Activated naive CD8-positive, alpha-beta T cell treated with anti-CD3 and anti-CD28 coated beads, Interleukin-2, amount 50 U/mL, for 24 hours (primary cell): ENCODE measurements around the gene TNFAIP1.

Experiments
- ATAC-seq: fragments of 150-1000 bp; cut with Tn5 transposase; one replicate; pipeline ENCODE4 v1.10.0; 2021
- DNase-seq: peaks from one replicate; pipeline ENCODE4 v3.0.0; 2021
- H3K27ac Mint-ChIP-seq: one replicate; pipeline ENCODE4 v1.8.0; 2021; ENCODE audit warnings: mild to moderate bottlenecking, mixed read lengths
- H3K27me3 Mint-ChIP-seq: one replicate; pipeline ENCODE4 v1.8.0; 2021; ENCODE audit warnings: mixed read lengths
- H3K36me3 Mint-ChIP-seq: one replicate; pipeline ENCODE4 v1.8.0; 2021; ENCODE audit warnings: low read depth, mixed read lengths
- H3K4me1 Mint-ChIP-seq: one replicate; pipeline ENCODE4 v1.8.0; 2021; ENCODE audit warnings: mixed read lengths
- H3K4me3 Mint-ChIP-seq: one replicate; pipeline ENCODE4 v1.8.0; 2021; ENCODE audit warnings: mild to moderate bottlenecking, moderate library complexity, mixed read lengths
- H3K9me3 Mint-ChIP-seq: one replicate; pipeline ENCODE4 v1.8.0; 2021; ENCODE audit warnings: mixed read lengths

Gene TNFAIP1

DNA sequence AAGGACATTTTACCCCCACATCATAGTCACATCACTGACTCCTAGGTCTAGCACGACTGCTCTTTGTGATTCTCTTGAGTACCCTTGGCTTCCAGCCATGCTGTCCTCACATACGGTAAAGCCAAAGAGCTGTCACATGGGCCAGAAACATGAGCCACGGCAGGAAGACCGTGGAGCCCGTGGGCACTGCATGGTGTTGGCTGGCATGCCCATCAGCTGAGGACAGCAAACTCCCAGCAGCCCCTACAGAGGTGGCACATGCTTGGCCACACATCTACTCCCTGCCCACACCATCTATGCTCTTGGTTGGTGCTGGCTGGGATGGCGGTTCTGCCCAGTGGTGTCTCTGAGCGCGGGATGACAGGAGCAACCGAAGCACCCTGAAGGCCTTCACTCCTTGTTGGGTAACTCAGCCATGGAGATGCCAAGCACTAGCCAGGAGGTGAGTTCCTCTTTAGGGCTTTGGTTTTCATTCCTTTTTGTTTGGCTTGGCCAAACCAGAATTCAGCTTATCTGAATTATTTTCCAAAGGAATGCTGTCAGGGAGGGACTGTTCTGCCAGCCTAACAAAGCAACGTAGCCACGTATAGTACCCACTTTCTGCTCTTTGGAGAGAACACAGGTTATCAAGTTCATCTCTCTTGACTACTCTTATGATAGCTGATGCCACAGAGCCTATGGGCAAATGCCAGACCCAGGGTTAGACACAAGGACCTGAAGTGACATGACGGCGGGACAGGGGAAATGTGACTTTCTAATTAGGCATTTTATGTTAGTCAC, 10.0 kb downstream of the TNFAIP1 start:
- H3K9me3 Mint-ChIP-seq = no peaks in the 10 kb centered on the region
- peaks cover 37% of the 10 kb centered on the region for H3K36me3 Mint-ChIP-seq
- no peak for ATAC-seq
- no peaks in the 10 kb centered on the region for H3K27me3 Mint-ChIP-seq
- no peak overlapping the region for H3K4me3 Mint-ChIP-seq
- no peak overlapping the region for H3K27ac Mint-ChIP-seq
- H3K4me1 Mint-ChIP-seq = no peaks in the 10 kb centered on the region
- DNase-seq = no peak

DNA sequence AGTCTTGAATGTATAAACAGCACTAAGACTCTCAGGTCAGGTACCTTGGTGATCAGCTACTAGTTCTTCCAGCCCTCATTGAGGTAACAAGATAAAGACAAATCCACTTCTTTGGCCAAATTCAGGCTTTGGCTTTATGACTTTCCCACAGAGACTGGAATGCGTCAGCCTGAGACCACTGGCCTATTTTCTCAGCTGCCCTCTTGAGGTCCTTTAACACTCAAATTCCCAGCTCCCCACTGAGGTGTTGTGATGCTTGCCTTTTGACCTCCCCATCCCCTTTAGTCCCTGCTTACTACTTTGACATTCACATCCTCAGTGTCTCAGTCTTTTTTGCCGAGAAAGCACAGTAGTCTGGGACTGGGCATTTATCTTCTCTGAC, 10.6 kb downstream of the TNFAIP1 start:
- peaks cover 37% of the 10 kb centered on the region for H3K36me3 Mint-ChIP-seq
- H3K9me3 Mint-ChIP-seq = no peaks in the 10 kb centered on the region
- H3K27ac Mint-ChIP-seq = no peak overlapping the region
- H3K4me1 Mint-ChIP-seq = no peaks in the 10 kb centered on the region
- H3K27me3 Mint-ChIP-seq = no peaks in the 10 kb centered on the region
- ATAC-seq (no peak), DNase-seq (no peak)
- H3K4me3 Mint-ChIP-seq = no peak overlapping the region

DNA sequence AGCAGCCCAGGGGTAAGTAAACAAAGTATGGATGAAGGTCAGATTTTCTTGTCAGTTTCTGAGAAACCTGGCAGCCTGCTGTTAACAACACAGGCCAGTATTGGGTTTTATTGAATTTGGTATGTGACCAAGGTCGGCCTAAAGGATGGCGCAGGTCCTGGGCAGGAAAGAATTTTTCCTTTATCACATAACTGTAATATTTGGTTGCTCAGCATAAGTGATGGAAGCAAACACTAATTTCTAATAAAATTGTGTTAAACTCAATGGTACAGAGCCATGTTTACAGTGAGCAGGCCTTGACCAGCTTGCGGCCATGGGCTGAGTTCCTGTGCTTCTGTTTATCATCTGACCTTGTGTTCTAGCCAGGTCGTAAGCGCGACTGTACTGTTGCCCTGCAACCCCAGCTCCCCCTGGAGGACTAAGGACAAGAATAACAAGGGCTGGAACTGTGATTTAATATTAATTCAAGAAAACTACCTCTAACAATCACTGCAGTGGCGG, 11.2 kb downstream of the TNFAIP1 start:
- DNase-seq (no peak), ATAC-seq (no peak)
- Mint-ChIP-seq H3K27me3 (no peaks in the 10 kb centered on the region), H3K9me3 (no peaks in the 10 kb centered on the region), H3K4me1 (no peaks in the 10 kb centered on the region), H3K4me3 (no peak overlapping the region), H3K36me3 (peaks cover 38% of the 10 kb centered on the region), H3K27ac (no peak overlapping the region)

DNA sequence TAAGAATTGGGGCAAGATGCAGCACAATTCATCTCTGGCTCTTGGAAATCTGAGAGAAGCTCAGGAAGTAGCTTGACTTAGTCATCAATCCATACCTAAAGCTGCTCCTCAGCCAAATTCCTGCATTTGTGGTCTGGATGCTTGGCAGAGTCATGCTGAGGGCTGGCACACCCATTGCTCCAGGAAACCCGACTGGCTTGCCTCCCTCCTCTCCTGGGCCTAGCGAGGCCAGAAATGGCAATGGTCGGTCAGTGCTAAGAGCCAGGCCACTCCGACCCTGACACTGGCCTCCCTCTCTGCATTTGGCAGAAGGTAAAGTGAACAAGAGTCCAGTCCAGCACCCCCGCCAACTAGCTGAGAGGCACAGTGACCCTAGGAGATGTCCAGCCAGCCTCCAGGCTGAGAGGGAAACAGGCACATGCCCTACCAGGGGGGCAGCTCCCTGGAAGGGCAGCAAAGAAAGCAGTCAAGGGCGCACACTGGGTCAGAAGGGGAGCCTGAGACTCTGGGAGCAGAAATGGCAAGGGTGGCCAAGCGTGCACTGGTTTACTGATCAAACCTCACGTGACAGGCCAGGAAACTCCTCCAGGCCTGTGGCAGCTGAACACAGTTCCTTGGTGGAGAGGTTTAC, 11.8 kb downstream of the TNFAIP1 start:
- peaks cover 40% of the 10 kb centered on the region for H3K36me3 Mint-ChIP-seq
- H3K4me1 Mint-ChIP-seq = no peaks in the 10 kb centered on the region
- H3K27me3 Mint-ChIP-seq = no peaks in the 10 kb centered on the region
- H3K9me3 Mint-ChIP-seq = no peaks in the 10 kb centered on the region
- no peak overlapping the region for H3K27ac Mint-ChIP-seq
- H3K4me3 Mint-ChIP-seq = no peak overlapping the region
- DNase-seq (no peak), ATAC-seq (no peak)

DNA sequence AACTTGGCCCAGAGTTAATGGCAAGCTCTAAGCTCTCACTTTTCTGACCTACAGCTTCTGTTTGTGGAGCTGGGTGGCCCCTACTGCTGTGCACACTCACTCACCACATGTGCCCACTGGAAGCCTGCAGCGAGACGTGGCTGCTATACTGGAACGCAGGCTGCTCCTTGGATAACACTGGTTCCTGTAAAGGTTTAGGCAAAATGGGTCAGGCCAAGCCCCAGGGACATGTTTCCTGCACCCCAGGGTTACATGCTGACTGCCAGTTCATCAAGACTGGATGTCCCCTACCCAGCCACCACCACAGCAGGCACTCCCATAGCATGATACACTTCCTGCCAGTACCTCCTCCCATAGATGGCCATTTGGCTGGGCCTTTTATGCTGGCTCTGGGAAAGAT, 13.4 kb downstream of the TNFAIP1 start:
- Mint-ChIP-seq H3K4me1 (no peaks in the 10 kb centered on the region), H3K36me3 (peaks cover 41% of the 10 kb centered on the region), H3K27me3 (no peaks in the 10 kb centered on the region), H3K9me3 (no peaks in the 10 kb centered on the region), H3K4me3 (no peak overlapping the region), H3K27ac (no peak overlapping the region)
- ATAC-seq (no peak), DNase-seq (no peak)

DNA sequence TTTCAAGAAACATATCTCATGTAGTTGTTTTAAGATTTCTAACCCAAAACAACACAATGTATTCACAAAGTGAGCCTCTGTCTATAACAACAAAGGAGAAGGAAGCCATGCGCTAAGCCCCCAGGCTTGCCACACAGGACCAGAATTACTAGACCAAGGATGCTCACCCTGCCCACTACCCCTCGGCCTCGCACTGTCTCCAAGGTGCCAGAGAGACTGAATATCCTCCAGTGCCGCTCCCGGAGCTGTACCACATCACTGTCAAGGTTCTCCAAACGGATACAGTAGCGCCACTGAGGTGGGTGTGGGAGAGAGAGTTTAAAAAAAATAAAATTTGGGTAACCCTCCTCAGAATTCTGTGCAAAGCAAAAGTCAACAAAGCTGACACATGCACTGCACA, 14.7 kb downstream of the TNFAIP1 start:
- Mint-ChIP-seq H3K27ac (no peak overlapping the region), H3K9me3 (no peaks in the 10 kb centered on the region), H3K4me1 (peaks cover 6% of the 10 kb centered on the region), H3K27me3 (no peaks in the 10 kb centered on the region), H3K4me3 (no peak overlapping the region), H3K36me3 (peaks cover 43% of the 10 kb centered on the region)
- DNase-seq (no peak), ATAC-seq (no peak)

DNA sequence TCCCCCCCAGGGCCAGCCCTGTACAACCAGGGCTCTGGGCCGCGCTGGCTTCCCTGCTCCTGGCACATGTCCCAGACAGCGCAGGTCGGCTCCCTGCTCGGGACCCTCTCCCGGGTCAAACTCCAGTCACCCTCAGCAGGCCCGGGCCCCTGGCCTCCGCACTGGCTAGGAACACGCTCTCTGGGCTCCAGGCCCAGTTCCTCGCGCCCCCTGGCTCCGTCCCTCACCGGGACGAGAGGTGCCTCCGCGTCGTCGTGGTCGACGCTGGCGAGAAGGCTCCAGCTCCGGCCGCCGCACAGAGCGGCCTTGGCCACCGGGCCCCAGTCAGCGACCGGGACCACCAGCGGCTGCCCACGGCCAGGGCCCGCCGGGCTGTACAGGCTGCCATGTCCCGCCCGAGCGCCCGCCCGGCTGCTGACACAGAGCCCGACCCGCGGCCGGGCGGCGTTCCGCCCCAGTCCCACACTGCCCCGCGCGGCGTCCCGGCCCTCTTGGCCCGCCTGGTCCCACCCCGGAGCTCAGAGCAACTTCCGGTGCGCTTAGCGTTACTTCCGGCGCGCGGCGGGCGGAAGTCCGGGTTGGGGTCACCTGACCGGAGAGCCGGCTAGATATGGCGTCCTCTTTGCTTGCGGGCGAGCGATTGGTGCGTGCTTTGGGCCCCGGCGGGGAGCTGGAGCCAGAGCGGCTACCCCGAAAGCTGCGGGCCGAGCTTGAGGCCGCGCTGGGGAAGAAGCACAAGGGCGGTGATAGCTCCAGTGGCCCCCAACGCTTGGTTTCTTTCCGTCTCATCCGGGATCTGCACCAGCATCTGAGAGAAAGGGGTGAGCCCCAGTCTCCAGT, 21.7 kb downstream of the TNFAIP1 start, which contains the start of gene POLDIP2:
Gene POLDIP2 (minus strand): TSS at position 467 of the 840 bp plus-strand sequence. CDS start 79 bp downstream, at position 388.
- H3K27ac Mint-ChIP-seq = peak within 1 kb of the TSS; percentile 91
- H3K9me3 Mint-ChIP-seq = no peaks in the 10 kb centered on the region
- peak within 1 kb of the TSS; percentile 90 for H3K4me3 Mint-ChIP-seq

DNA sequence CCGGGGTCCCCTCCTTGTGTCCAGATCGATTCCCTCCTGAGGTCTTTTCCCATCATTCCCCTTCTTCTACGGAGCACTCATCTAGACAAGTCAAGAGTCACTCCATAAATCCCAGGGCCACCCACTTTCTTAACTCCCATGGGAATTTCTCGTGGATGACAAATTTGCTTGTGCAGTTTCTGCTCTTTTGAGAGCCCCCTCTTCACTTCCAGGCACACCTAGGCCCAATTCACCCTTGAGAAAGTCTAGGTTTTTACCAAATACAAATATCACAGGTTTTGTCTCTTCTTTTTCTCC, 22.3 kb downstream of the TNFAIP1 start:
- ATAC-seq (no peak), DNase-seq (no peak)
- Mint-ChIP-seq H3K36me3 (peaks cover 23% of the 10 kb centered on the region), H3K4me1 (peaks cover 31% of the 10 kb centered on the region), H3K27me3 (no peaks in the 10 kb centered on the region), H3K27ac (peak overlapping the region; percentile 91), H3K4me3 (peak overlapping the region; percentile 90), H3K9me3 (no peaks in the 10 kb centered on the region)

More for the DNA sequence above, 21.7 kb downstream of the TNFAIP1 start, which contains the start of gene POLDIP2:
- Mint-ChIP-seq H3K27me3 (no peaks in the 10 kb centered on the region), H3K36me3 (peaks cover 24% of the 10 kb centered on the region), H3K4me1 (peaks cover 31% of the 10 kb centered on the region)
- DNase-seq (peak; percentile 97), ATAC-seq (peak; percentile 100)

DNA sequence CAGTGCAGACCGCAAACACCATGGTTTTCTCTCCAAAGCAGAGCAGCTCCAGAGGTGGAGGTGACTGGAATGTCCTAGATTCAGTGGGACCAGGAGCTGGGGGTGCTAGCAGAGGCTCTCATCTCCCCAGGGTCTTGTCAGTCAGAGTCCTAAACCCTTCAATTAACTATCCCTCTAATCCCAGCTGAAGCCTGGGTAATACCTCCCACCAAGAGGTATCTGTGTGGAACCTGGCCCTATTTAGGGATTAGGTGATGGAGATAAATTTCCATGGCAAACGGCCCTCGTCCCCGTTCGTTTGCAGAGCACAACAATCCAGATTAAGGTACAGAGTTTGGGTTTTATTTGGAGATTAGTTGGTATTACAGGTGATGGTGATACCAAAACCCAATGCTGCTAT, 27.6 kb downstream of the TNFAIP1 start:
- Mint-ChIP-seq H3K36me3 (peaks cover 14% of the 10 kb centered on the region), H3K27me3 (no peaks in the 10 kb centered on the region), H3K9me3 (no peaks in the 10 kb centered on the region), H3K4me1 (peaks cover 9% of the 10 kb centered on the region), H3K27ac (no peak overlapping the region), H3K4me3 (no peak overlapping the region)
- DNase-seq (no peak), ATAC-seq (no peak)

DNA sequence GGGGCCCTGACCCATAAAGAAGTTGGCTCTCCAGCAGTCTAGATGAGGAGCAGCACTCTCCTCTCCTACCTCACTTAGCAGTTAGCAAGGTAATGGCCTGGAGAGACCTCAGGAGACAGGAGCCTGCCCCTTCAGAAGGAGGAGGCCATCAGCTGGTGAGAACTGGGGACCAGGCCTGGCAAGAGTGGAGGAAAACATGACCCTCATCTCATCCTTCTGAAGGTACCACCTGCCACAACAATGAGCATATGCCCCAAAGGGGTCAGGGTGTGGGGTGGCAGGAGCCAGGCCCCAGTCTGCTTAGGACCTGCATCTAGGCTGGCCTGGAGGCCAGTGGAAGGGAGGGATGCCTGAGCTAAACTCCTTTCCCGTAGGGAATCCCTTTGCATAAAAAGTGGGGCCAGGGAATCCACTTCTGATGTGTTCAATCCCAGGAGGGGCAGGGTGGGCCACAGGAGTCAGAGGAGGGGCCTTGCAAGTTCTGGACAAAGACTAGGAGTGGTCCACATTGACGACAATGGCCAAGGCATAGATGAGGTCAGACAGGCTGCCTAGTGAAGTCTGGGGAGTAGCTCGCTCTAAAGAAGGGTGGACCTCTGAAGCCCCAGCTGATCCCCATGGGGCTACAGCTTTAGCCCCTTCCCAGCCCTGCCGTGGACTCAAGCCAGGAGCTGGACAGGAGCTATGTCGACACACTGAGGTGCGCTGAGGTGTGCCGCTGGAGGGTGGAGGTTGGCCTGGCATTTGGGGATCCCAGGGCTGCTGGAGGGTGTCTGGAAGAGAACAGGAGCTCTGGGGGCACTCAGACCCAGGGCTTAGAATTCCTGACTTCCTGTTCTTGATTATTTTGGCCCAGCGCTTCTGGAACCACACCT, 28.5 kb downstream of the TNFAIP1 start:
- H3K4me1 Mint-ChIP-seq = peaks cover under 1% of the 10 kb centered on the region
- H3K27me3 Mint-ChIP-seq = no peaks in the 10 kb centered on the region
- H3K4me3 Mint-ChIP-seq = no peak overlapping the region
- ATAC-seq (no peak), DNase-seq (no peak)
- no peak overlapping the region for H3K27ac Mint-ChIP-seq
- H3K9me3 Mint-ChIP-seq = no peaks in the 10 kb centered on the region
- H3K36me3 Mint-ChIP-seq = peaks cover 14% of the 10 kb centered on the region

DNA sequence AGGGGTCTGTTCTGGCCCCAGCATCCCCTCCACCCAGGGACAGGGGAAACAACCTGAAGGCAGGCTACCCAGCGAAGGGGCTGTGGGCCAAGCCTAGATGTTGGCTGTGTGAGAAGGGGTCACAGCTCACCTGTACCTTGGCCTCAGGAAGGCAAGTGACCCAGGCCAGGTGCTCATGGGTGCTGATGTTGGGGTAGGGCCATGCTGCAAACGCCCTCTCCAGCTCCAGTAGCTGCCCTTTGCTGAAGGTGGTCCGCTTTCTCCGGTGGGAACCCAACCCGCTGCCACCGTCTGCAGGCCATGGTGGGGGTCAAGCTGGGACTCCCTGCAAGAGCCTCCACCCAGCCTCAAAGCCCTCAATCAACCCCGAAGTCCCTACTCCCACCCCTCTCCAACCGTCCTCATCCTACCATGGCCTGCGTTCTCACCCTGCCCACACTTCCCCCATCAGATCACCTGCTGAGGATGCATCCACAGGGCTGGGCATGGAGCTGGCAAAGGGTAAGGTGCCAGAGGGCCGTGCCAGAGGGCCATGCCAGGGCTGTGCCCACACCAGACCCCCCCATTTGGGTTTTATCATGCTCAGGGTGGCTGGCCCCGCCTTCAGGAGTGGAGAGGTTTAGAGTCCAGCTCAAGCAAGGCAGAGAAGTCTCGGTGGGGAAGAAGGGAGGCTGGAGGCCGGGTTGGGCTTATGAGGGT, 29.3 kb downstream of the TNFAIP1 start, which contains the start of gene SEBOX:
Gene SEBOX (minus strand): TSS at position 535 of the 699 bp plus-strand sequence. CDS start 48 bp downstream, at position 487.
- no peaks in the 10 kb centered on the region for H3K9me3 Mint-ChIP-seq
- no peak for ATAC-seq

DNA sequence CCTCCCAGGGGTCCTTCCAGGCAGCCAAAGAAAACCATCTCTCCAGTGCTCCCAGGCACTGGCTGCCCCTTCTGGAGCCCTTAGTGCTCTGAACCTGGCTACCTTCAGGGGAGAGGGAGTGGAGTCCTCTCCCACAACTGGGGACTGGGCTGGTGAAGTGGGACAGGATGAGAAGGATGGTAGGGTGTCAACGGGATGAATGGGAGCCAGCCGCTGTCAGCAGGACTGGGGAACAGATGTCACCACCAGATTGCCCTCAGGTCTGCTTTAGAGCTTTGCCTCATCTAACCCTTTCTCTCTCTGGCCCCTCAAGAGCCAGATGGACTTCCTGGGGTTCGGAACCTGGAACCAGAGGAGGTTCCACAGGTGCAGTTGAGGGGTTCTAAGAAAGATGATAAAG, 29.9 kb downstream of the TNFAIP1 start:
- no peak for DNase-seq
- Mint-ChIP-seq H3K27me3 (no peaks in the 10 kb centered on the region), H3K4me3 (no peak overlapping the region), H3K9me3 (no peaks in the 10 kb centered on the region), H3K27ac (no peak overlapping the region), H3K36me3 (peaks cover 6% of the 10 kb centered on the region), H3K4me1 (no peaks in the 10 kb centered on the region)
- ATAC-seq = no peak

More for the DNA sequence above, 29.3 kb downstream of the TNFAIP1 start, which contains the start of gene SEBOX:
- H3K27ac Mint-ChIP-seq = no peak within 1 kb of the TSS
- H3K27me3 Mint-ChIP-seq = no peaks in the 10 kb centered on the region
- no peaks in the 10 kb centered on the region for H3K4me1 Mint-ChIP-seq
- no peak within 1 kb of the TSS for H3K4me3 Mint-ChIP-seq
- no peak for DNase-seq
- peaks cover 10% of the 10 kb centered on the region for H3K36me3 Mint-ChIP-seq

DNA sequence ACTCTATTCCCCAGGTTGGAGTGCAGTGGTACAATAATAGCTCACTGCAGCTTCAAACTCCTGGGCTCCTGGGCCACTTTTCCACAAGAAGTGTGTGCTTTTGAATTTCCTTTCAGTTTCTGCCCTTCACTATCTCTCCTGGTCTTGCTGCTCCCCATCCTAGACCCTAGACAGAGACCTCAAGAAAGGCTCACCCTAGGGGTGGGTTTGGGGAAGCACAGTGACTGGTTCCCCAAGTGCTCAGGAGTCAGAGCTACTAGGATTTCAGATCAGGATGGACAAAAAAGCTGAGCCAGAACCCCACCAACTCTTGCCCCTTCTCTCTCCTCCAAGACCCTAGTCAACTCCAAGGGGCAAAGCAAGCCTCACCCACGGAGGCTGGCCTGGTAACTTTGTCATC, 31.0 kb downstream of the TNFAIP1 start:
- Mint-ChIP-seq H3K4me1 (peaks cover 5% of the 10 kb centered on the region), H3K27ac (no peak overlapping the region), H3K36me3 (peaks cover 4% of the 10 kb centered on the region), H3K9me3 (no peaks in the 10 kb centered on the region), H3K4me3 (no peak overlapping the region), H3K27me3 (no peaks in the 10 kb centered on the region)
- DNase-seq (no peak), ATAC-seq (no peak)
